Measurements from ENCODE around the gene SMIM14. TPM values are rescaled to one million over a fixed set of nuclear protein-coding genes. Genes with fewer than 3 reads are reported as not detected.
"Not testable (repeated sequence)": the region's sequence is repeated elsewhere in the genome, so short reads cannot be mapped to it uniquely, and the experiment has no call there.

SMIM14 gene
- total and polyA plus RNA-seq, 2 of the 8 experiments (the other 6 are each of a cell fraction or from before 2014, with no cell fraction given), result 29.1 to 31.0 TPM

- ChIA-PET CTCF (ENCODE audit: partially characterized antibody) (interaction anchor here (1.1 kb wide), 1 partner anchor 10 kb away, joined by 3 read pairs; no protein-coding TSS in a partner anchor), POLR2A (ENCODE audit: partially characterized antibody) (interaction anchor here (0.9 to 1.5 kb wide), 2 partner anchors 13 to 18 kb away, joined by 5 read pairs; partner anchors contain the start of gene SMIM14)
- 91% methylated on average over 5 of the region's 5 CpGs; no CpG with 5 or more reads in 1 of the 2 experiments for WGBS, 2 experiments (ENCODE audit: extremely low coverage in 1 of 2, insufficient coverage in 1 of 2, insufficient read length in 1 of 2, insufficient replicate concordance in 2 of 2, low coverage in 1 of 2, low lambda C conversion rate in 2 of 2, missing lambda C conversion rate in 1 of 2)
- H3K36me3 ChIP-seq (ENCODE audit: control insufficient read depth in 2 of 4, insufficient read depth in 4 of 4, low read length in 3 of 4); H2BK20ac ChIP-seq (ENCODE audit: low read length); H3K4me1 ChIP-seq (replicated peaks in 1 of 4; ENCODE audit: control insufficient read depth in 3 of 4, insufficient read depth in 4 of 4, low read length in 3 of 4); H3K14ac ChIP-seq (ENCODE audit: insufficient read length); H3K56ac ChIP-seq (replicated peaks; ENCODE audit: insufficient read length, low read depth, low read length); H3K9ac ChIP-seq (replicated peaks in 1 of 4; ENCODE audit: extremely low read depth in 1 of 4, low read depth in 3 of 4, low read length in 3 of 4); H2AFZ ChIP-seq (ENCODE audit: low read length); H2BK5ac ChIP-seq (ENCODE audit: low read depth, low read length); H3K79me1 ChIP-seq (ENCODE audit: low read depth, low read length); H3K4me3 ChIP-seq (ENCODE audit: extremely low read depth in 1 of 4, insufficient read depth in 2 of 4, low read depth in 3 of 4, low read length in 4 of 4); H2BK12ac ChIP-seq (ENCODE audit: low read depth, low read length); H3K27ac ChIP-seq (ENCODE audit: low read depth, low read length); H2AK5ac ChIP-seq (ENCODE audit: low read depth, low read length); H3K23me2 ChIP-seq (ENCODE audit: low read depth, low read length); H2BK15ac ChIP-seq (ENCODE audit: low read length); H4K8ac ChIP-seq (ENCODE audit: extremely low read depth, insufficient read depth, low read length); H3K79me2 ChIP-seq (ENCODE audit: control insufficient read depth in 1 of 2, insufficient read depth in 2 of 2, low read length in 2 of 2); H3K4me2 ChIP-seq (ENCODE audit: insufficient read depth in 1 of 2, low read depth in 2 of 2, low read length in 2 of 2); H3K23ac ChIP-seq (ENCODE audit: insufficient read length); H3K9me3 ChIP-seq (ENCODE audit: insufficient read depth in 2 of 2, low read depth in 1 of 2, low read length in 1 of 2); H2BK120ac ChIP-seq (replicated peaks; ENCODE audit: low read depth, low read length); H4K20me1 ChIP-seq (replicated peaks in 1 of 2; ENCODE audit: control insufficient read depth in 1 of 2, insufficient read depth in 2 of 2, low read length in 2 of 2); H3K4ac ChIP-seq (replicated peaks; ENCODE audit: insufficient read length, low read depth, low read length); H4K91ac ChIP-seq (replicated peaks; ENCODE audit: insufficient read length, low read length); H3K18ac ChIP-seq (ENCODE audit: extremely low read depth, low read length); H3K27me3 ChIP-seq (replicated peaks in 1 of 4; ENCODE audit: control insufficient read depth in 3 of 4, extremely low read depth in 1 of 4, insufficient read depth in 3 of 4, low read length in 3 of 4); FAIRE-seq; DNase-seq (ENCODE audit: low read depth in 1 of 2, low spot score in 2 of 2); H4K5ac ChIP-seq (ENCODE audit: insufficient read length, low read depth, low read length): not testable (repeated sequence)
These were observed 18.0 kb upstream of the SMIM14 start for GRCh38 chr4:39656638-39657037.
